DMS153 (cell line): ENCODE results near the gene PKP2.

ENCODE experiments used
- DNase-seq: peaks from one replicate; lab custom pipeline; 2025; lab: John Stamatoyannopoulos, UW

The PKP2 gene

GRCh38 chr12:32754111-32754510 is 142.5 kb downstream of the PKP2 start:
- DNase-seq: no peak

GRCh38 chr12:32753605-32754004 is 143.0 kb downstream of the PKP2 start:
- no peak for DNase-seq

GRCh38 chr12:32743264-32743663 is 153.3 kb downstream of the PKP2 start:
- no peak for DNase-seq

- no peak for DNase-seq
Observed at GRCh38 chr12:32742133-32742532, 154.4 kb downstream of the PKP2 start.
